Measurements from ENCODE around the gene ELOVL1.

ELOVL1 gene

GRCh38 chr1:43327549-43328292 is 40.1 kb downstream of the ELOVL1 start:
- no peak for DNase-seq (ENCODE audit: low read depth)

GRCh38 chr1:43325381-43325780 is 42.4 kb downstream of the ELOVL1 start:
- DNase-seq (ENCODE audit: low read depth), result no peak

- DNase-seq (ENCODE audit: low read depth), result no peak
Observed at GRCh38 chr1:43324810-43325209, 43.0 kb downstream of the ELOVL1 start.

GRCh38 chr1:43322506-43322905 is 45.3 kb downstream of the ELOVL1 start:
- DNase-seq (ENCODE audit: low read depth), result no peak

- no peak for DNase-seq (ENCODE audit: low read depth)
Observed at GRCh38 chr1:43321331-43321891, 46.4 kb downstream of the ELOVL1 start.

- DNase-seq (ENCODE audit: low read depth), result no peak
Observed at GRCh38 chr1:43319766-43320165, 48.0 kb downstream of the ELOVL1 start.

- DNase-seq (ENCODE audit: low read depth), result no peak
Observed at GRCh38 chr1:43319288-43319687, 48.5 kb downstream of the ELOVL1 start.

- DNase-seq (ENCODE audit: low read depth), result no peak
Observed at GRCh38 chr1:43318831-43319230, 49.0 kb downstream of the ELOVL1 start.

- no peak for DNase-seq (ENCODE audit: low read depth)
Observed at GRCh38 chr1:43317817-43318471, 49.9 kb downstream of the ELOVL1 start.

GRCh38 chr1:43316738-43317520 is 50.9 kb downstream of the ELOVL1 start:
- DNase-seq (ENCODE audit: low read depth), result no peak

- no peak for DNase-seq (ENCODE audit: low read depth)
Observed at GRCh38 chr1:43315963-43316737, 51.7 kb downstream of the ELOVL1 start.

- DNase-seq (ENCODE audit: low read depth), result no peak
Observed at GRCh38 chr1:43315481-43315880, 52.3 kb downstream of the ELOVL1 start.

- no peak for DNase-seq (ENCODE audit: low read depth)
Observed at GRCh38 chr1:43314233-43314632, 53.6 kb downstream of the ELOVL1 start.

GRCh38 chr1:43313771-43314170 is 54.0 kb downstream of the ELOVL1 start:
- no peak for DNase-seq (ENCODE audit: low read depth)
